ENCODE data around the gene FMO3.

The FMO3 gene

GRCh38 chr1:171087896-171088295, 2.8 kb upstream of the FMO3 start:
- no peak for DNase-seq (ENCODE audit: low read depth)
- no peak for TF ChIP-seq CTCF (IDR thresholded peaks at IDR 0.05; ENCODE audit: low read depth, low read length, missing control alignments)
- no peak overlapping the region for H3K4me3 ChIP-seq (ENCODE audit: low read depth, low read length)

GRCh38 chr1:171103862-171104261, 13.2 kb downstream of the FMO3 start:
- no peak for DNase-seq (ENCODE audit: low read depth)
- no peak overlapping the region for H3K4me3 ChIP-seq (ENCODE audit: low read depth, low read length)
- TF ChIP-seq CTCF (IDR thresholded peaks at IDR 0.05; ENCODE audit: low read depth, low read length, missing control alignments), result no peak

- DNase-seq (ENCODE audit: low read depth), result no peak
- TF ChIP-seq CTCF (IDR thresholded peaks at IDR 0.05; ENCODE audit: low read depth, low read length, missing control alignments), result no peak
- H3K4me3 ChIP-seq (ENCODE audit: low read depth, low read length), result no peak overlapping the region
Measured at GRCh38 chr1:171107262-171107940, 16.7 kb downstream of the FMO3 start.

- no peak for TF ChIP-seq CTCF (IDR thresholded peaks at IDR 0.05; ENCODE audit: low read depth, low read length, missing control alignments)
- DNase-seq (ENCODE audit: low read depth), result no peak
- no peak overlapping the region for H3K4me3 ChIP-seq (ENCODE audit: low read depth, low read length)
Measured at GRCh38 chr1:171107969-171108368, 17.3 kb downstream of the FMO3 start.

GRCh38 chr1:171109966-171110365, 19.3 kb downstream of the FMO3 start:
- no peak overlapping the region for H3K4me3 ChIP-seq (ENCODE audit: low read depth, low read length)
- no peak for DNase-seq (ENCODE audit: low read depth)
- no peak for TF ChIP-seq CTCF (IDR thresholded peaks at IDR 0.05; ENCODE audit: low read depth, low read length, missing control alignments)

- no peak overlapping the region for H3K4me3 ChIP-seq (ENCODE audit: low read depth, low read length)
- no peak for TF ChIP-seq CTCF (IDR thresholded peaks at IDR 0.05; ENCODE audit: low read depth, low read length, missing control alignments)
- DNase-seq (ENCODE audit: low read depth), result no peak
Measured at GRCh38 chr1:171110621-171111326, 20.1 kb downstream of the FMO3 start.

- no peak for DNase-seq (ENCODE audit: low read depth)
- no peak overlapping the region for H3K4me3 ChIP-seq (ENCODE audit: low read depth, low read length)
- no peak for TF ChIP-seq CTCF (IDR thresholded peaks at IDR 0.05; ENCODE audit: low read depth, low read length, missing control alignments)
Measured at GRCh38 chr1:171112119-171112518, 21.4 kb downstream of the FMO3 start.

All from GM12864 (cell line).